22Rv1 (cell line): ENCODE measurements around the gene STEAP2.

Experiments used
- ZFX ChIP-seq: fragments of 450-650 bp; IDR thresholded peaks from 2 replicates; pipeline ENCODE4 v1.6.1; 2017; ENCODE audit warnings: antibody characterized with exemption, borderline replicate concordance
- TF ChIP-seq, protein P1 (sequence below): fragments of 450-650 bp; IDR thresholded peaks from 2 replicates; pipeline ENCODE4 v1.5.1; 2017; ENCODE audit warnings: mild to moderate bottlenecking

DNA sequence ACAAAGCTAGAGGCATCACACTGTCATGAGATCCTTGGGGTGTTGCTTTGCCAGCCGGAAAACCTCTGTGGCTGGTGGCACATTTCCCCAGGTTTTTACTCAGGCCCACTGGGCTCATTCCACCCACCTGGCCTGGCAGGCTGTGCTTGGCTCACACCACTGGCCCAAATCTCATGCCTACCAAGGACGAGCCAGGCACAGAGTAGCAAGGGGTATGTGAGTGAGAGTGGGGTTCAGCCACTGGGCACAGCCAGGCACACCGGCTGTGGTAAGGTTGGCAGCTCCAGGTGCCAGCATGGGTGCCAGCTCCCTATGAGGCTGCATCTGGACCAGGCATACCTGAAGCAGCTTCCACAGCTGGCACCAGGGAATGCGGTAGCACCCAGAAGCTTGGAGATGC is 35.9 kb upstream of the STEAP2 start:
- TF ChIP-seq, protein P1, sequence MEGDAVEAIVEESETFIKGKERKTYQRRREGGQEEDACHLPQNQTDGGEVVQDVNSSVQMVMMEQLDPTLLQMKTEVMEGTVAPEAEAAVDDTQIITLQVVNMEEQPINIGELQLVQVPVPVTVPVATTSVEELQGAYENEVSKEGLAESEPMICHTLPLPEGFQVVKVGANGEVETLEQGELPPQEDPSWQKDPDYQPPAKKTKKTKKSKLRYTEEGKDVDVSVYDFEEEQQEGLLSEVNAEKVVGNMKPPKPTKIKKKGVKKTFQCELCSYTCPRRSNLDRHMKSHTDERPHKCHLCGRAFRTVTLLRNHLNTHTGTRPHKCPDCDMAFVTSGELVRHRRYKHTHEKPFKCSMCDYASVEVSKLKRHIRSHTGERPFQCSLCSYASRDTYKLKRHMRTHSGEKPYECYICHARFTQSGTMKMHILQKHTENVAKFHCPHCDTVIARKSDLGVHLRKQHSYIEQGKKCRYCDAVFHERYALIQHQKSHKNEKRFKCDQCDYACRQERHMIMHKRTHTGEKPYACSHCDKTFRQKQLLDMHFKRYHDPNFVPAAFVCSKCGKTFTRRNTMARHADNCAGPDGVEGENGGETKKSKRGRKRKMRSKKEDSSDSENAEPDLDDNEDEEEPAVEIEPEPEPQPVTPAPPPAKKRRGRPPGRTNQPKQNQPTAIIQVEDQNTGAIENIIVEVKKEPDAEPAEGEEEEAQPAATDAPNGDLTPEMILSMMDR: no peak
- TF ChIP-seq ZFX: no peak
